HepG2 (cell line): Measurements from ENCODE around the gene FBXO24. TPM values are rescaled to one million over a fixed set of nuclear protein-coding genes. Genes with fewer than 3 reads are reported as not detected.
A peak's percentile ranks its signal among the peaks of the same experiment; 100 is the strongest.

ENCODE experiments used
- ATF7-NPFF ChIP-seq: sonication (generic); formaldehyde crosslinking; IDR thresholded peaks from 2 replicates; pipeline ENCODE4 v1.8.1; 2023; ENCODE audit warnings: mild to moderate bottlenecking, low read depth, missing genetic modification reagents, moderate library complexity
- ATM ChIP-seq: fragments of 450-650 bp; IDR thresholded peaks from 2 replicates; pipeline ENCODE4 v1.7.1; 2017; ENCODE audit warnings: mild to moderate bottlenecking, borderline replicate concordance
- HNRNPL ChIP-seq: fragments of 200-400 bp; formaldehyde crosslinking; IDR thresholded peaks from 2 replicates; pipeline ENCODE4 v1.6.1; 2017; ENCODE audit warnings: mild to moderate bottlenecking, low read depth, low read length
- HOXA5 ChIP-seq: sonication (generic); formaldehyde crosslinking; IDR thresholded peaks from 2 replicates; pipeline ENCODE4 v1.4.0; 2020; ENCODE audit warnings: missing genetic modification reagents
- JUNB ChIP-seq: sonication (generic); formaldehyde crosslinking; IDR thresholded peaks from 2 replicates; pipeline ENCODE4 v1.8.0; 2022; ENCODE audit warnings: missing genetic modification reagents, mild to moderate bottlenecking, borderline replicate concordance
- KDM2A ChIP-seq: sonication (generic); formaldehyde crosslinking; IDR thresholded peaks from 2 replicates; pipeline ENCODE4 v1.4.0; 2020; ENCODE audit warnings: low read depth, missing genetic modification reagents, borderline replicate concordance
- KLF11 ChIP-seq: IDR thresholded peaks from 2 replicates; pipeline ENCODE4 v1.6.1; 2016; ENCODE audit warnings: missing compliant biosample characterization
- KLF6 ChIP-seq: IDR thresholded peaks from 2 replicates; pipeline ENCODE4 v1.8.0; 2016; ENCODE audit warnings: missing biosample characterization, missing genetic modification reagents
- MBNL3 ChIP-seq: fragments of 250-450 bp; sonication (Bioruptor Pico); conservative IDR thresholded peaks from 2 replicates; pipeline ENCODE4 v1.8.0; 2022; ENCODE audit warnings: mild to moderate bottlenecking, inconsistent platforms
- MTA1 ChIP-seq: sonication (generic); formaldehyde crosslinking; IDR thresholded peaks from 2 replicates; pipeline ENCODE4 v1.4.0; 2020; ENCODE audit warnings: missing genetic modification reagents, mild to moderate bottlenecking, borderline replicate concordance
- MYNN ChIP-seq: sonication (generic); formaldehyde crosslinking; IDR thresholded peaks from 2 replicates; pipeline ENCODE4 v1.4.0; 2020; ENCODE audit warnings: mild to moderate bottlenecking, low read depth, missing genetic modification reagents
- NFATC3 ChIP-seq: sonication (generic); formaldehyde crosslinking; IDR thresholded peaks from 2 replicates; pipeline ENCODE4 v1.5.1; 2020; ENCODE audit warnings: mild to moderate bottlenecking, missing genetic modification reagents
- NR2C2 ChIP-seq: sonication (generic); formaldehyde crosslinking; IDR thresholded peaks from 2 replicates; pipeline ENCODE4 v1.4.0; 2020; ENCODE audit warnings: missing genetic modification reagents, mild to moderate bottlenecking, moderate library complexity, borderline replicate concordance
- SALL2 ChIP-seq: sonication (generic); formaldehyde crosslinking; IDR thresholded peaks from 2 replicates; pipeline ENCODE4 v1.8.1; 2023; ENCODE audit warnings: mild to moderate bottlenecking, missing genetic modification reagents, inconsistent platforms
- SNAPC2 ChIP-seq: sonication (generic); formaldehyde crosslinking; IDR thresholded peaks from 2 replicates; pipeline ENCODE4 v1.8.1; 2022; ENCODE audit warnings: mild to moderate bottlenecking, missing genetic modification reagents
- SUZ12 ChIP-seq: fragments of 150-350 bp; IDR thresholded peaks from 2 replicates; pipeline ENCODE4 v1.6.1; 2014; ENCODE audit warnings: low read depth, low read length
- TAF1 ChIP-seq: sonication (generic); formaldehyde crosslinking; IDR thresholded peaks from 2 replicates; pipeline ENCODE4 v1.4.0; 2020; ENCODE audit warnings: missing genetic modification reagents
- YEATS2 ChIP-seq: sonication (generic); formaldehyde crosslinking; IDR thresholded peaks from 2 replicates; pipeline ENCODE4 v1.4.0; 2020; ENCODE audit warnings: missing genetic modification reagents, borderline replicate concordance
- ZBTB21 ChIP-seq: sonication (generic); formaldehyde crosslinking; IDR thresholded peaks from 2 replicates; pipeline ENCODE4 v1.4.0; 2020; ENCODE audit warnings: missing genetic modification reagents
- ZFX ChIP-seq: sonication (generic); formaldehyde crosslinking; IDR thresholded peaks from 2 replicates; pipeline ENCODE4 v1.4.0; 2020; ENCODE audit warnings: mild to moderate bottlenecking, low read depth, missing genetic modification reagents, moderate library complexity
- ZNF180 ChIP-seq: sonication (generic); formaldehyde crosslinking; IDR thresholded peaks from 2 replicates; pipeline ENCODE4 v1.4.0; 2020; ENCODE audit warnings: low read depth, missing genetic modification reagents, borderline replicate concordance
- ZNF263 ChIP-seq: sonication (generic); formaldehyde crosslinking; IDR thresholded peaks from 2 replicates; pipeline ENCODE4 v1.4.0; 2020; ENCODE audit warnings: missing genetic modification reagents
- ZNF362 ChIP-seq: sonication (generic); formaldehyde crosslinking; IDR thresholded peaks from 2 replicates; pipeline ENCODE4 v1.4.0; 2020; ENCODE audit warnings: missing genetic modification reagents, mild to moderate bottlenecking, borderline replicate concordance
- ZNF432 ChIP-seq: sonication (generic); formaldehyde crosslinking; IDR thresholded peaks from 2 replicates; pipeline ENCODE4 v1.5.0; 2020; ENCODE audit warnings: missing genetic modification reagents, mild to moderate bottlenecking, borderline replicate concordance
- ZNF737 ChIP-seq: sonication (generic); formaldehyde crosslinking; IDR thresholded peaks from 2 replicates; pipeline ENCODE4 v1.5.0; 2020; ENCODE audit warnings: missing genetic modification reagents, mild to moderate bottlenecking, borderline replicate concordance
- ZNF749 ChIP-seq: sonication (generic); formaldehyde crosslinking; IDR thresholded peaks from 2 replicates; pipeline ENCODE4 v1.8.0; 2022; ENCODE audit warnings: mild to moderate bottlenecking, missing genetic modification reagents, moderate library complexity, borderline replicate concordance
- ZNF775 ChIP-seq: sonication (generic); formaldehyde crosslinking; IDR thresholded peaks from 2 replicates; pipeline ENCODE4 v1.4.0; 2020; ENCODE audit warnings: missing genetic modification reagents, mild to moderate bottlenecking, moderate library complexity, borderline replicate concordance
- ZNF850 ChIP-seq: sonication (generic); formaldehyde crosslinking; conservative IDR thresholded peaks from 2 replicates; pipeline ENCODE4 v1.9.0; 2021; ENCODE audit warnings: mild to moderate bottlenecking, missing genetic modification reagents
- ZSCAN22 ChIP-seq: sonication (generic); formaldehyde crosslinking; IDR thresholded peaks from 2 replicates; pipeline ENCODE4 v1.4.0; 2020; ENCODE audit warnings: mild to moderate bottlenecking, missing genetic modification reagents
- polyA plus RNA-seq, 8 experiments: library from polyadenylated mRNA; depleted of rRNA in 3 of 8; stranded (reverse) in 7 of 8; unstranded in 1 of 8; fragments of >200 nt; fragmentation: Illumina TruSeq in 4 of 8; extraction: Trizol in 4 of 8; gene quantifications; 2 replicates each; pipeline versions ENCODE4 v1.2.1 to v1.2.3, GENCODE V29; 2011 to 2016; ENCODE audit warnings: low read depth in 4 of 8, missing spikeins in 1 of 8, mixed read lengths in 1 of 8; ENCODE audit not compliant: insufficient read depth in 1 of 8
- total RNA-seq, 5 experiments: library from RNA; depleted of rRNA; stranded (reverse); fragments of >200 nt; fragmentation: Illumina TruSeq; extraction: Trizol; gene quantifications; 2 replicates each; pipeline ENCODE4 v1.2.3, GENCODE V29; 2016; ENCODE audit warnings: low read depth in 1 of 5
- TF ChIP-seq, protein P1 (sequence below): sonication (generic); formaldehyde crosslinking; IDR thresholded peaks from 2 replicates; pipeline ENCODE4 v1.5.1; 2020; ENCODE audit warnings: missing genetic modification reagents, mild to moderate bottlenecking, borderline replicate concordance

Gene FBXO24
- total and polyA plus RNA-seq, 2 of the 13 experiments (the other 11 are each of a cell fraction or from before 2014, with no cell fraction given): 0.20 to 0.55 TPM

DNA sequence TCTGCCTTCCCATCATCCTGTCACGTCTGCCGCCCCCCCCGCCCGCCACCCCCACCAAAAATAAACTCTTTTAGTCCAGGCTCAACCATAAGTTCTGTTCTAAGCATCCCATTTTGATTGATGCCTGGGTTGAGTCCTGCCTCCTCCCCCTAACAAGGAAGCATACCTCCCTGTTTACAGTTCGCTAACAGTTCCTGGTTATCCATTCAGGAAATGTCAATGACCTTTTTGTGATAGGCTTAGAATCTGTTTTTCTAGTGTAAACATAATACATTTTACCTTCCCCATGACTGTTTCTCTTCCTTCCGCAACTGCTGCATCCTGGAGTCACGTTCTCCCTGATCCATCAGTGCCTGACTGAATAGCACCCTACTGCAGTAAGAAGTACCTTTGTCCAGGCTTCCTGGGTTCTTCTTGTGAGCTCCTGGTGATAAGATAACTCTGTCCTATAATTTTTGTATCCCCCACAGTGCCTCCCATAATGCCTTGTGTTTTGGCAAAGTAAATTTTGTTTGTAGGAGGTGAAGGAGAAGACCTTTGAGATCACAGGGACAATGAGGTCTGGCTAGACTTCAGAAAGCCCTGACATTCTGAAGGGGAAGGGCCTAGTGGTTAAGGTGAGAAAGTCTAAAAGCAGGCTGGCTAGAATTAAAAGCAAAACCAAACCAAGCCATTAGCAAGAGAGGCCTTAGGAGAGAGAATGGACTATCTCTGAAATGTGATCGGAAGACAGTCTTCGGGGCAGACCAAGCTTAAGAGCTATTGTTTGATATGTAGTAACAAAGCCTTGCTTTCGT is 39.8 kb upstream of the FBXO24 start (continued):
- TF ChIP-seq ZSCAN22 (CRISPR knock-in tag): no peak
- 0 out of 2 replicates have a peak, but pooled peaks have one; percentile 57 for TF ChIP-seq ZNF263
- TF ChIP-seq SALL2 (CRISPR knock-in tag): no peak
- TF ChIP-seq HOXA5 (CRISPR knock-in tag): peak; percentile 51; the same call in 1 of the 2 replicates
- no peak for TF ChIP-seq KDM2A (CRISPR knock-in tag)
- no peak for TF ChIP-seq MBNL3 (CRISPR knock-in tag)
- no peak for TF ChIP-seq NFATC3 (CRISPR knock-in tag)
- TF ChIP-seq KLF11: no peak
- TF ChIP-seq YEATS2 (CRISPR knock-in tag): no peak
- no peak for TF ChIP-seq NR2C2
- TF ChIP-seq MTA1: no peak; the same call in 1 of the 2 replicates
- no peak for TF ChIP-seq MYNN (CRISPR knock-in tag)
- TF ChIP-seq ZNF362 (CRISPR knock-in tag): no peak
- TF ChIP-seq ZBTB21 (CRISPR knock-in tag): no peak
- 0 out of 2 replicates have a peak, but pooled peaks have one; percentile 24 for TF ChIP-seq ZFX (CRISPR knock-in tag)
- TF ChIP-seq ZNF775 (CRISPR knock-in tag): no peak
- no peak for TF ChIP-seq ATF7-NPFF (CRISPR knock-in tag)
- no peak for TF ChIP-seq ZNF850
- TF ChIP-seq ZNF432 (CRISPR knock-in tag): no peak
- no peak for TF ChIP-seq HNRNPL
- TF ChIP-seq SUZ12: no peak
- TF ChIP-seq ZNF180 (CRISPR knock-in tag): no peak
- TF ChIP-seq SNAPC2: peak; percentile 32; the same call in 1 of the 2 replicates
- TF ChIP-seq JUNB (CRISPR knock-in tag): no peak
- no peak; the same call in 1 of the 2 replicates for TF ChIP-seq KLF6
- TF ChIP-seq, protein P1, sequence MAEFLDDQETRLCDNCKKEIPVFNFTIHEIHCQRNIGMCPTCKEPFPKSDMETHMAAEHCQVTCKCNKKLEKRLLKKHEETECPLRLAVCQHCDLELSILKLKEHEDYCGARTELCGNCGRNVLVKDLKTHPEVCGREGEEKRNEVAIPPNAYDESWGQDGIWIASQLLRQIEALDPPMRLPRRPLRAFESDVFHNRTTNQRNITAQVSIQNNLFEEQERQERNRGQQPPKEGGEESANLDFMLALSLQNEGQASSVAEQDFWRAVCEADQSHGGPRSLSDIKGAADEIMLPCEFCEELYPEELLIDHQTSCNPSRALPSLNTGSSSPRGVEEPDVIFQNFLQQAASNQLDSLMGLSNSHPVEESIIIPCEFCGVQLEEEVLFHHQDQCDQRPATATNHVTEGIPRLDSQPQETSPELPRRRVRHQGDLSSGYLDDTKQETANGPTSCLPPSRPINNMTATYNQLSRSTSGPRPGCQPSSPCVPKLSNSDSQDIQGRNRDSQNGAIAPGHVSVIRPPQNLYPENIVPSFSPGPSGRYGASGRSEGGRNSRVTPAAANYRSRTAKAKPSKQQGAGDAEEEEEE (CRISPR knock-in tag): no peak
- no peak; the same call in 1 of the 2 replicates for TF ChIP-seq TAF1 (CRISPR knock-in tag)
- no peak for TF ChIP-seq ATM
- no peak for TF ChIP-seq ZNF749 (CRISPR knock-in tag)
- no peak for TF ChIP-seq ZNF737 (CRISPR knock-in tag)
